ENCODE data around the gene LASP1.

LASP1 gene

GRCh38 chr17:38889745-38890409 lies 20.0 kb downstream of the LASP1 start:
- no peak for DNase-seq

GRCh38 chr17:38890410-38890746 lies 20.5 kb downstream of the LASP1 start:
- no peak for DNase-seq

- no peak for DNase-seq
These were observed 21.6 kb downstream of the LASP1 start for GRCh38 chr17:38891441-38891840.

- no peak for DNase-seq
These were observed 22.2 kb downstream of the LASP1 start for GRCh38 chr17:38892083-38892482.

- no peak for DNase-seq
These were observed 22.8 kb downstream of the LASP1 start for GRCh38 chr17:38892620-38893019.

GRCh38 chr17:38893113-38893512 lies 23.3 kb downstream of the LASP1 start:
- DNase-seq: no peak

GRCh38 chr17:38893607-38894006 lies 23.7 kb downstream of the LASP1 start:
- DNase-seq: peak in 1 of 5 donors; percentile 29

- DNase-seq: no peak
These were observed 24.4 kb downstream of the LASP1 start for GRCh38 chr17:38894276-38894675.

- no peak for DNase-seq
These were observed 26.6 kb downstream of the LASP1 start for GRCh38 chr17:38896346-38896954.

- DNase-seq: no peak
These were observed 27.3 kb downstream of the LASP1 start for GRCh38 chr17:38897176-38897575.

GRCh38 chr17:38897671-38898290 lies 27.9 kb downstream of the LASP1 start:
- no peak for DNase-seq

- peak in 1 of 5 donors; percentile 60 for DNase-seq
These were observed 28.4 kb downstream of the LASP1 start for GRCh38 chr17:38898291-38898679.

- DNase-seq: peak; percentile 56 to 90 (median 71)
These were observed 29.0 kb downstream of the LASP1 start for GRCh38 chr17:38898812-38899348.

- no peak for DNase-seq
These were observed 29.6 kb downstream of the LASP1 start for GRCh38 chr17:38899421-38899820.

GRCh38 chr17:38900978-38901656 lies 31.3 kb downstream of the LASP1 start:
- DNase-seq: peak in 1 of 5 donors; percentile 67

GRCh38 chr17:38903404-38903803 lies 33.5 kb downstream of the LASP1 start:
- DNase-seq: no peak

- no peak for DNase-seq
These were observed 35.0 kb downstream of the LASP1 start for GRCh38 chr17:38904892-38905291.

- DNase-seq: no peak
These were observed 35.5 kb downstream of the LASP1 start for GRCh38 chr17:38905375-38905774.

GRCh38 chr17:38906460-38907228 lies 36.8 kb downstream of the LASP1 start:
- DNase-seq: no peak

GRCh38 chr17:38907930-38908675 lies 38.2 kb downstream of the LASP1 start:
- no peak for DNase-seq

- DNase-seq: no peak
These were observed 38.9 kb downstream of the LASP1 start for GRCh38 chr17:38908676-38909181.

- no peak for DNase-seq
These were observed 40.5 kb downstream of the LASP1 start for GRCh38 chr17:38910325-38910724.
